ENCODE data around the gene AQP12B.

- TF ChIP-seq BACH2 (CRISPR knock-in tag; IDR thresholded peaks at IDR 0.05; ENCODE audit: borderline replicate concordance), result no peak
- TF ChIP-seq RARB (CRISPR knock-in tag; IDR thresholded peaks at IDR 0.05), result no peak
- TF ChIP-seq POU6F1 (CRISPR knock-in tag; IDR thresholded peaks at IDR 0.05; ENCODE audit: borderline replicate concordance, low read depth), result no peak
- no peak for TF ChIP-seq OSR1 (CRISPR knock-in tag; IDR thresholded peaks at IDR 0.05)
- TF ChIP-seq ZFP3 (CRISPR knock-in tag; IDR thresholded peaks at IDR 0.05), result no peak
- TF ChIP-seq CSDC2 (CRISPR knock-in tag; IDR thresholded peaks at IDR 0.05), result no peak
- TF ChIP-seq, protein P1, sequence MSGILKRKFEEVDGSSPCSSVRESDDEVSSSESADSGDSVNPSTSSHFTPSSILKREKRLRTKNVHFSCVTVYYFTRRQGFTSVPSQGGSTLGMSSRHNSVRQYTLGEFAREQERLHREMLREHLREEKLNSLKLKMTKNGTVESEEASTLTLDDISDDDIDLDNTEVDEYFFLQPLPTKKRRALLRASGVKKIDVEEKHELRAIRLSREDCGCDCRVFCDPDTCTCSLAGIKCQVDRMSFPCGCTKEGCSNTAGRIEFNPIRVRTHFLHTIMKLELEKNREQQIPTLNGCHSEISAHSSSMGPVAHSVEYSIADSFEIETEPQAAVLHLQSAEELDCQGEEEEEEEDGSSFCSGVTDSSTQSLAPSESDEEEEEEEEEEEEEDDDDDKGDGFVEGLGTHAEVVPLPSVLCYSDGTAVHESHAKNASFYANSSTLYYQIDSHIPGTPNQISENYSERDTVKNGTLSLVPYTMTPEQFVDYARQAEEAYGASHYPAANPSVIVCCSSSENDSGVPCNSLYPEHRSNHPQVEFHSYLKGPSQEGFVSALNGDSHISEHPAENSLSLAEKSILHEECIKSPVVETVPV (CRISPR knock-in tag; IDR thresholded peaks at IDR 0.05), result no peak
- TF ChIP-seq, protein P2, sequence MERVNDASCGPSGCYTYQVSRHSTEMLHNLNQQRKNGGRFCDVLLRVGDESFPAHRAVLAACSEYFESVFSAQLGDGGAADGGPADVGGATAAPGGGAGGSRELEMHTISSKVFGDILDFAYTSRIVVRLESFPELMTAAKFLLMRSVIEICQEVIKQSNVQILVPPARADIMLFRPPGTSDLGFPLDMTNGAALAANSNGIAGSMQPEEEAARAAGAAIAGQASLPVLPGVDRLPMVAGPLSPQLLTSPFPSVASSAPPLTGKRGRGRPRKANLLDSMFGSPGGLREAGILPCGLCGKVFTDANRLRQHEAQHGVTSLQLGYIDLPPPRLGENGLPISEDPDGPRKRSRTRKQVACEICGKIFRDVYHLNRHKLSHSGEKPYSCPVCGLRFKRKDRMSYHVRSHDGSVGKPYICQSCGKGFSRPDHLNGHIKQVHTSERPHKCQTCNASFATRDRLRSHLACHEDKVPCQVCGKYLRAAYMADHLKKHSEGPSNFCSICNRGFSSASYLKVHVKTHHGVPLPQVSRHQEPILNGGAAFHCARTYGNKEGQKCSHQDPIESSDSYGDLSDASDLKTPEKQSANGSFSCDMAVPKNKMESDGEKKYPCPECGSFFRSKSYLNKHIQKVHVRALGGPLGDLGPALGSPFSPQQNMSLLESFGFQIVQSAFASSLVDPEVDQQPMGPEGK (CRISPR knock-in tag; IDR thresholded peaks at IDR 0.05; ENCODE audit: borderline replicate concordance), result no peak
- no peak for TF ChIP-seq ARNTL (CRISPR knock-in tag; IDR thresholded peaks at IDR 0.05; ENCODE audit: borderline replicate concordance, low read depth)
- no peak for TF ChIP-seq TCF4 (CRISPR knock-in tag; IDR thresholded peaks at IDR 0.05; ENCODE audit: borderline replicate concordance)
- TF ChIP-seq, protein P3, sequence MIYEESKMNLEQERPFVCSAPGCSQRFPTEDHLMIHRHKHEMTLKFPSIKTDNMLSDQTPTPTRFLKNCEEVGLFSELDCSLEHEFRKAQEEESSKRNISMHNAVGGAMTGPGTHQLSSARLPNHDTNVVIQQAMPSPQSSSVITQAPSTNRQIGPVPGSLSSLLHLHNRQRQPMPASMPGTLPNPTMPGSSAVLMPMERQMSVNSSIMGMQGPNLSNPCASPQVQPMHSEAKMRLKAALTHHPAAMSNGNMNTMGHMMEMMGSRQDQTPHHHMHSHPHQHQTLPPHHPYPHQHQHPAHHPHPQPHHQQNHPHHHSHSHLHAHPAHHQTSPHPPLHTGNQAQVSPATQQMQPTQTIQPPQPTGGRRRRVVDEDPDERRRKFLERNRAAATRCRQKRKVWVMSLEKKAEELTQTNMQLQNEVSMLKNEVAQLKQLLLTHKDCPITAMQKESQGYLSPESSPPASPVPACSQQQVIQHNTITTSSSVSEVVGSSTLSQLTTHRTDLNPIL (CRISPR knock-in tag; IDR thresholded peaks at IDR 0.05; ENCODE audit: low read depth), result no peak
Measured at GRCh38 chr2:240646900-240647502, 35.7 kb downstream of the AQP12B start.

Data from SK-N-SH treated with all-trans-retinoic acid at 6 μM for 48 hours (cell line).